ENCODE results near the gene TSPAN12.

The TSPAN12 gene

GRCh38 chr7:120760050-120760449 is 97.9 kb downstream of the TSPAN12 start:
- no peak for DNase-seq (ENCODE audit: low read depth in 2 of 2, low spot score in 1 of 2)

- no peak for DNase-seq (ENCODE audit: low read depth in 2 of 2, low spot score in 1 of 2)
Observed at GRCh38 chr7:120743128-120743527, 114.8 kb downstream of the TSPAN12 start.

- DNase-seq (ENCODE audit: low read depth in 2 of 2, low spot score in 1 of 2) = no peak
Observed at GRCh38 chr7:120742372-120742771, 115.6 kb downstream of the TSPAN12 start.

GRCh38 chr7:120741371-120742042 is 116.4 kb downstream of the TSPAN12 start:
- no peak for DNase-seq (ENCODE audit: low read depth in 2 of 2, low spot score in 1 of 2)

GRCh38 chr7:120740348-120740747 is 117.6 kb downstream of the TSPAN12 start:
- no peak for DNase-seq (ENCODE audit: low read depth in 2 of 2, low spot score in 1 of 2)

GRCh38 chr7:120738816-120739215 is 119.1 kb downstream of the TSPAN12 start:
- DNase-seq (ENCODE audit: low read depth in 2 of 2, low spot score in 1 of 2) = no peak
